NCI-H1048 (cell line): ENCODE measurements around the gene PKD1.

Experiments
- DNase-seq: peaks from one replicate; lab custom pipeline; 2025; lab: John Stamatoyannopoulos, UW

The PKD1 gene

DNA sequence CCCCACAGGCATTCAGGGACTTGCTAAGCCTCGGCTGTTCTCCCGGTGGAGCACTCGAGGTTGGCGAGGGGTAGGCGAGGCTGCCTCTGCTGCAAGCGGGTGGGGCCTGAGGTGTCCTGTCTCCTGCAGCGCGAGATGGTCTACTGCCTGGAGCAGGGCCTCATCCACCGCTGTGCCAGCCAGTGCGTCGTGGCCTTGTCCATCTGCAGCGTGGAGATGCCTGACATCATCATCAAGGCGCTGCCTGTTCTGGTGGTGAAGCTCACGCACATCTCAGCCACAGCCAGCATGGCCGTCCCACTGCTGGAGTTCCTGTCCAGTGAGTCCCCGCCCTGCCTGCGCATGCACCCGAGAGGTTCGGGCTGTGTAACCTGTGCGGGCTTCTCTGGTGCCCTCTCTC is 61.6 kb downstream of the PKD1 start:
- no peak for DNase-seq

DNA sequence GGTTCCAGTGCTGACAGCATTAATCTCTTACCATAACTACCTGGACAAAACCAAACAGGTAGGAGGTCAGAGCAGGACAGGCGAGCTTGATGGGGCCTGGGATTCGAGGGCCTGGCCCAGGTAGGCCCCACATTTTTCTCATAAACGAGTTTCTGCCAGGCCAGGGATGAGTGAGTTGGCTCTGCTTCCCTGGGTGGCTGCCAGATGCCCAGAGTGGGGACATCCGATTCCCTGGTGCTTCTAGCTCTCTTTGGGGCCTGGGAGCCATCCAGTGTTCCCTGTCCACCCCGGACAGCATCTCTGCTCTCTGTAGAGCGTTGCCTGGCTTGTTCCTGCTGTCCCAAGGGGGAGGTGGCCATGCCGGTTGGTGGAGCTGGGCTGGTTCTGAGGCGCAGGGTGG is 62.8 kb downstream of the PKD1 start:
- no peak for DNase-seq

- DNase-seq = no peak
These were observed 64.1 kb downstream of the PKD1 start for GRCh38 chr16:2071454-2072202.

- DNase-seq = no peak
These were observed 64.9 kb downstream of the PKD1 start for GRCh38 chr16:2070576-2071453.

GRCh38 chr16:2066139-2066538 is 69.6 kb downstream of the PKD1 start:
- no peak for DNase-seq

- no peak for DNase-seq
These were observed 71.2 kb downstream of the PKD1 start for GRCh38 chr16:2064368-2064945.

GRCh38 chr16:2063861-2064260 is 71.8 kb downstream of the PKD1 start:
- no peak for DNase-seq

GRCh38 chr16:2062801-2063200 is 72.9 kb downstream of the PKD1 start:
- DNase-seq = no peak

DNA sequence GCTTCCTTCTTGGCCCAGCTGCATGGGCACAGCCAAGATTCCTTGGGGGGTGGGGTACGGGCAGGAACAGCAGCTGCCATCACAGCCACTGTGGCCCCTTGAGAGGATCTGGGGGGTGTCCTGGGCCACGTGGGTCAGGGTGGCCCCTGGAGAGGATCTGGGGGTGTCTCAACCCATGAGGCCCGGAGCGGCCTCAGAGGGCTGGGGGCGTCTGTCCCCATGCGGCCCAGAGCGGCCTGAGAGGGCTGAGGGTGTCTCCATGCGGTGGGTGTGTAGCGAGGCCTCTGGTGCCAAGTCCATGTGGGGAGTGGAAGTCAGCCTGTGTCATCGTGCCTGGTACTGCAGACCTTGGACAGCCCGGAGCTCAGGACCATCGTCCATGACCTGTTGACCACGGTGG is 74.2 kb downstream of the PKD1 start:
- no peak for DNase-seq

- no peak for DNase-seq
These were observed 74.7 kb downstream of the PKD1 start for GRCh38 chr16:2061023-2061422.

DNA sequence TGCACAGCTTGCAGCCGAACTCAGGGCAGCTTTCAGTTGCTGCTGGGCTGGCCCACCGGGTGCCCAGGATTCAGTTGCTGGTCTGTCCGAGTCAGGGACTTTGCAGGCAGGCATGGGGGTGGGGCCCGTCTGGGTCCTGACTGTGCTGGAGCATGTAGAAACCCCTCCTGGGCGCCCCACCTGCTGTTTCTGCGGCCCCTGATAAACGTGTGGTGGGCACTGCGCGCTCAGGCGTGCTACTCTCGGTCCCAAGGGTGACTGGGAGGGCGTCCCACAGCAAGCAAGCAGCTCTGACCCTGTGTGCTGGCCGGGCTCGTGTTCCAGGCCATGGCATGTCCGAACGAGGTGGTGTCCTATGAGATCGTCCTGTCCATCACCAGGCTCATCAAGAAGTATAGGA is 75.4 kb downstream of the PKD1 start:
- no peak for DNase-seq

- DNase-seq = no peak
These were observed 76.8 kb downstream of the PKD1 start for GRCh38 chr16:2058872-2059271.

DNA sequence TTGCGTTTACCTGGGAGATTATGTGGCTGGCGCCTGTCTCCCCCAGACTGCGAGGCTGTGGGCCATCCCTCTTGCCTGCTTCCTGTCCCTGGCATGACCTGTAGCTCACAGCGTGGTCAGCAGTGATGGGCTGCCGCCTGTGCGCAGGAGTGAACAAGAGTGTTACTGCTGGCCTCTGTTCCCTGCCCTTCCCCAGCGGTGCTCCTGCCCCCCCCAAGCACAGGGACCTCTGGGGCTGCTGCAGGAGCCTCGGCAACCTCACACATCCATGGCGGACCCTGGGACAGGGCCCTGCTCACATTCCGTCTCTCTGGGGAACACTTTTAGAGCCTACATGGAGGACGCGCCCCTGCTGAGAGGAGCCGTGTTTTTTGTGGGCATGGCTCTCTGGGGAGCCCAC is 77.3 kb downstream of the PKD1 start:
- no peak for DNase-seq

DNA sequence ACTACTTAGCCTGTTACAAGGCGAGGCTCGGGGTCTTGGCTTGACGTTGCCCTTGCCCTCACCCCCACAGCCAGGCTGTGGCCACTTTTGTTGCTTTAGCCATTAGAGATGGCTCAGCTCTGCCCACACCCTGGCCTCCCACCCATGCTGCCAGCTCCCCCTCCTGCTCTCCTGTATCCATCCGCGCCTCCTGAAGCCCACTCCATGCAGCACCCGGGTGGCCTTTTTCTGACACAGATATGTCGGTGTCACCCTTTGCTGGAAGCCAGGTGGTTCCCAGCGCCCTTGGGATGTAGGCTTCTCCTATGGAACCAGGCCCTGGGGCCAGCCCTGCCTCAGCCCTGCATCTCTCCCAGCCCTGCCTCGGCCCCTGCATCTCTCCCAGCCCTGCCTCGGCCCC is 78.3 kb downstream of the PKD1 start:
- DNase-seq = no peak

DNA sequence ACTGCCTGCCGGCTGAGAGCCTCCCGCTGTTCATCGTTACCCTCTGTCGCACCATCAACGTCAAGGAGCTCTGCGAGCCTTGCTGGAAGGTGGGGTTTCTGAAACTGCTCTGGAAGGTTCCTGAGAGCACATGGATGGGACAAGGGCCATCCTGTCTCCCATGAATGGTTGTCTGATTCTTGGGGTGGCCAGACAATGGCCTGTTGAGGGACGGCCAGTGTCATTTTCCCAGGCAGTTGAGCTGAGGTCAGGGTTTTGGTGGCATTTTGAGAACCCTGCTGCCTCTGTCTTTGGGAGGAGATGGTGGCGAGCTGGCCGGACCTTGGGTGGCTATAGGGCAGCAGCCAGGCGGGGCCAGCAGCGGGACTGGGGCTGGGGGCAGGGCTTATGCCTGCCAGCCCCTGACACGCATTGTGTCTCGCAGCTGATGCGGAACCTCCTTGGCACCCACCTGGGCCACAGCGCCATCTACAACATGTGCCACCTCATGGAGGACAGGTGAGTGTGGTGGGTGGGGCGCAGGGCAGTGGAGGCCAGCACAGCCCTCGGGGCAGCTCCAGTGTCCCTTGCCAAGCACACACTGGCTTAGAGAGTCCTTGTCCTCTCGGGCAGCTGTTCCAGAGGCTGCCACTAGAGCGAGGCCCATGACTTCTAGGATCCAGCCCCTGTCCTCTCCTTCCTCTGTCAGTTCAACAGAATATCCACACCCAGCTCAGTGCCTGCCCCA is 78.9 kb downstream of the PKD1 start:
- no peak for DNase-seq

DNA sequence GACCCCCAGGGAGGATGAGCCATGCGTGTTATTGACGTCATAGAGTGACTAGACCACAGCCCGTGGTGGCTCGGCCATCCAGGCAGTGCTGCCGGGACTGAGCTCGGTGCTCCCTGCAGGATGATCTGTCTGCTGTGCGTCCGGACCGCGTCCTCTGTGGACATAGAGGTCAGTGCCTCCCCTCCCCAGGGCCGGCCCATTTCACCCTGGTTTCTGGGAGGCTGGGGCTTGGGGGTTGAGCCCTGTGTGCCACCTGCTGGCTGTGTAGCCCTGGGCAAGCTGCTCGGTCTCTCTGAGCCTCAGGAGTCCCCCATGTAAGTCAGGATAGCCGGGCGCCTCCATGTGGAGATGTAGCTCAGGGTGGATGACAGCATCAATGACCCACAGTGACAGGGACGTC is 79.6 kb downstream of the PKD1 start:
- DNase-seq = no peak

DNA sequence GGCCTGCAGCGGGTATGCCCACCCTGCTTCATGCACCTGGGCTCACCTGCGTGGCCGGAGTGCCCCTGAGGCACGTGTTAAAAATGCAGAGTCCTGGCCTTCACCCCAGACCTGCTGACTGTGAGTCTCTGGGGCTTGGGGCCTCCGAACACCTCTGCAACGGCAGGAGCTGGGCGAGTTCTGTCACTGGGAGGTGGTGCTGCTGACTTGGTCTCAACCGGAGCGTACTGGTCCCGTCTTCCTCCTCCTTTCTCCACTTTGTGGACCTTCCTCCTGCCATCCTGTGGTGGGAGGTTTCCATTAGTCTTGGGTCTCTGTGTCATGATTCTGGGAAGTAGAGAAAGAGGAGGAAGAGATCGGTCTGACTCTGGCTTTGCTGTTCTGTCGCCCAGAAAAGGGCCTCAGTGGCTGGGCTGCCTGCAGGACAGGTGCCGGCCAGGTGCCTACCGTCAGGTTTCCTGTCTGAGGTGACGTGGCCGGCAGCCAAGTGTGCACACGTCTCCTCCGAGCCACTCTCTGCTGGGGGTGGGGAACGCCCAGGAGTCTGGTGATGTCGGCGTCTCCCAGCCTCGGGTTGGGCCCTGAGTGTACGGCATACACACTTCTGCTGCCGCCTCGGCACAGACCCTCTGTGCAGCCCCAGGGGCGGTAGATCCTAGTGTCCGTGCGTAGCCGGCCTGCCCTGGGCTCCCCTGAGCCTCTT is 81.0 kb downstream of the PKD1 start:
- DNase-seq = no peak

DNA sequence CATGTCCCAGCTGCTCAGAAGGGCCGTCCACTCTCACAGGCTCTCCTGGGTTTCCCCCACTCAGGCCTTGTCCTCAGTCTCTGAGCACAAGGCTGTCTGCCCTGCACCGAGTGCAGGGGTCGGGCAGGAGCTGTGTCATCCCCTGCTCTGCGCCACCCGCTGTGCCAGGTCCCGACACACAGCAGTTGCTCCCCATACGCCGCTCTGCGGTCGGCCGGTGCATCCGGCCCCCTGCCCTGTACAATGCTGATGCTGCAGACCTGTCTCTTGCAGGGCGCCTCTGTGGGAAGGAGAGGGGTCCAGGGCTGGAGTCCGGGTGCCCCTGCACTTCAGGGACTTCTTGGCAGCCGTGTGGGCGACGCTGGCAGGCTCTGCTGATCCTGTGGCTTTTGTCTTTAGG is 81.8 kb downstream of the PKD1 start:
- DNase-seq = no peak

DNA sequence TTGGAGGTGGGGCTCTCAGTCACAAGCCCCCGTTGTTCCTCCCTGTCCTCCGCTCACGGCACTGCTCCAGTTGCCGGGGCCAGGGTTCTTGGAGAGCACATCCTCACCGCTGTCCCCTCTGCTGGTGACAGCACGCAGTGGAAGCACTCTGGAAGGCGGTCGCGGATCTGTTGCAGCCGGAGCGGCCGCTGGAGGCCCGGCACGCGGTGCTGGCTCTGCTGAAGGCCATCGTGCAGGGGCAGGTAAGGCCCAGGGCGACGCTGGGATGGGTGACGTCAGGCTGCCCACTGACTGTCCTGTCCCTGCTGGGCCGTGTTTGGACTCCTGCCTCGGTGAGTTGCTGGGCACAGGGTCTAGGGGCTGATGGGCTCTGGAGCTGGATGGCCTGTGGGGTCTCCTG is 82.5 kb downstream of the PKD1 start:
- no peak for DNase-seq

DNA sequence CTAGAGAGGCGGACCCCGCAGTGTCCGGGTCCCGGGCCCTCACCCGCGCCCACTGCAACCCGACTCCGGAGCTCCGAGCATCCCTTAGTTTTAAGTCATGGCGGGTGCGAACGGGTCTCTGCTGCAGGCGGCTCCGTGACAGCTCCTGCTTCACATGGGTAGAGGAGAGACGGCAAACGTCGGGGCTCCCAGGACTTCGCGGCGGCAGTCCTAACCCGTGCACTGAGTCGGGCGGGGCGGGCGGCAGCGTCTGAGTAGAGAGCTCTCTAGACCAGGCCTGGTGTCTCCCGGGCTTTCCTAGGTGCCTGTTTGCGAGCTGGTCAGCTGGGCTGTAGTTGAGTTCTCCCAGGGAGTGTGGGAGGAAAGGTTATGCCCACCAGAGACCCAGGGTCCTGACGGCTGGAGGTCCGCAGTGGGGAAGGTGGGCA is 87.6 kb downstream of the PKD1 start:
- DNase-seq = no peak

DNA sequence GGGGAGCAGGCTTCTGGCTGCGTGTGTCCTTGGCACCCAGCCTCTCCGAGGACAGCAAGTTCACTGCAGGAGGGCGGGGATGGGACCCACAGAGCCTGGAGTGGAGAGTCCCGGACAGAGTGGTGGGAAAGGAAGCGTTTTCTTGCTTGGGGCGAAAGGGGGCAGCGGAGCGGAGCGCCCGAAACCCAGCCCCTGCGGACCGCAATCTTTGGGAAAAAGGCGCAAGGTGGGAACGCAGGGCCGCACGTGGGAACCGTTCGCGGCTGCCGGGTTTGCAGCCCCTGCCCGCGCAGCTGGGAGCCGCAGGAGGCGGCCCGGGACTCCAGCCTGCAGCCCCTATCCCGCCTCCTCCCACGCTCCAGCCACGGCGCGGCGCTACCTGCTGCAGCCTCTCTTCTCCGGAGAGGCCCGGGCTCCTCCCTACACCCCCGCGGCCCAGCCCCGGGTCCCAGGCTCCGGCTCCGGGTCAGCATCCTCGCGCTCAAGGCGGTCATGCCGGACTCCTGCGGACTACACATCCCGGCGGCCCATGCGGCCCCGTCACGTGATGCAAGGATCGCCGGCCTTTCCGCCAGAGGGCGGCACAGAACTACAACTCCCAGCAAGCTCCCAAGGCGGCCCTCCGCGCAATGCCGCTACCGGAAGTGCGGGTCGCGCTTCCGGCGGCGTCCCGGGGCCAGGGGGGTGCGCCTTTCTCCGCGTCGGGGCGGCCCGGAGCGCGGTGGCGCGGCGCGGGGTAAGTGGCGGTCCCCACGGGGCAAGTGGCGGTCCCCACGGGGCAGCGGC is 88.2 kb downstream of the PKD1 start, which contains the start of the genes NTHL1 and TSC2:
NTHL1 (minus strand) TSS at position 505 of the 786 bp plus-strand sequence; CDS start at position 494, 11 bp downstream.
TSC2 (plus strand) TSS at position 656 of the 786 bp plus-strand sequence. CDS start 631 bp downstream, outside the sequence.
- peak; percentile 35 for DNase-seq
